GM21360 (cell line): ENCODE results near the gene KIAA1958.
"Not testable (repeated sequence)": the region's sequence is repeated elsewhere in the genome, so short reads cannot be mapped to it uniquely, and the experiment has no call there.

ENCODE experiments used
- ATAC-seq: cut with Tn5 transposase; IDR thresholded peaks from one replicate; pipeline ENCODE4 v1.9.1; 2021; ENCODE audit warnings: mild to moderate bottlenecking, moderate library complexity; ENCODE audit not compliant: unreplicated experiment

Gene KIAA1958

GRCh38 chr9:112487799-112488340 is 1.2 kb downstream of the KIAA1958 start:
- no peak for ATAC-seq

DNA sequence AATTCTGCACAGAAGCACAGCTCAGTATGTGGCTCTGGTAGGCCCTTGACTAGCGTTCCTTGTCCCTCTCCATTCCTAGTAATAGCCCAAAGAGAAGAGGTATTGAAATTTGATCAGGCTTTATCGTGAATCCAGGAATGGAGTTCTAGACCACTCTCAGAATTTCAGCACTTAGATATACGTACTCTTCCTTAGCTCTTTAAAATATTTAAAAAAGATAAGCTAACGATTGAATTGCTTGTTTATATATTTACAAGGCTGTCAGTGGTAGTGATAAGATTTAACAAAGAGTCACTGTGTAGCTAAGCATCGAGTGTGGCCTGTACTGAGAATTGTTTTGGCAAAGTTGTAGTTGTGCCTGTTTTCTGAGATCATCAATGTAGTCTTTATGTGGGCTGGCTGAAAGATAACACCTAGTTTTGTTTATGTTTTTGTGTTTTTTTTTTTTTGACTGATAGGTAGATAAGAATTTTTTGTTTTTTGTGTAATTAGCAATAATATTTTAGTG is 2.5 kb downstream of the KIAA1958 start:
- ATAC-seq = no peak

GRCh38 chr9:112489876-112490666 is 3.4 kb downstream of the KIAA1958 start:
- no peak for ATAC-seq

- ATAC-seq = no peak
These were observed 6.9 kb downstream of the KIAA1958 start for GRCh38 chr9:112493393-112494137.

DNA sequence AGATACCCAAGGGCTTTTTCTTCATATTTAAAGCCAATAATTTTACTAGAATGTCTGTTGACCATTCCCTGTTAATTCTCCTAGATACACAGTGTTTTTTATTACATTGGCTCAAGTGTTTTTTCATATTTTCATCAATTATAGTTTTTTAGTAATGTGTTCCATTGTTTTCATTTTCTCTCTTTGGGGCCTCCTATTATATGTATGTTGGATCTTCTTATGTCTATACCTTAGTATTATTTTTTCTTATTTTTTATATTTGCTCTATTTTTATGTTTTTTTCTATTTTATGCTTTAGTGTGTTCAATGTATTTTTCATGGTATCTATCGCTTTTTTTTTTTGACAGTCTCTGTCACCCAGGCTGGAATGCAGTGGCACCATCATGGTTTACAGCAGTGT is 7.5 kb downstream of the KIAA1958 start:
- ATAC-seq = no peak

- ATAC-seq = no peak
These were observed 9.0 kb downstream of the KIAA1958 start for GRCh38 chr9:112495614-112496013.

GRCh38 chr9:112496074-112496722 is 9.6 kb downstream of the KIAA1958 start:
- no peak for ATAC-seq

- ATAC-seq = no peak
These were observed 14.2 kb downstream of the KIAA1958 start for GRCh38 chr9:112500842-112501241.

DNA sequence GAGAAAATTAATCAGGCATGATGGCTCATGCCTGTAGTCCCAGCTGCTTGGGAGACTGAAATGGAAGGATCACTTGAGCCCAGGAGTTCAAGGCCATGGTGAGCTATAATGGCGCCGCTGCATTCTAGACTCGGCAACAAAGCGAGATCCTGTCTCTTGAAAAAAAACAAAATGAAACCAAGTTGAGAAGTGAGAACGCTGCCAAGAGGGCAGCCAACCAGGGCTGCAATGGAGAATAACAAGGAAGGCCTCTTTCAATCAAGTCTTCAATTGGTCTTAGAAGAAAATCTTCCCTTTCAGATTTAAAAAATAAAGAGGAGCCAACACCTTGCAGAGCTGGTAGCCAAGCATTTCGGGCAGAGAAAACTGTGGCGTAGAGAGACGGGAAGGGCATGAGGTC is 14.7 kb downstream of the KIAA1958 start:
- no peak for ATAC-seq

- ATAC-seq = no peak
These were observed 15.7 kb downstream of the KIAA1958 start for GRCh38 chr9:112502175-112502946.

- no peak for ATAC-seq
These were observed 16.5 kb downstream of the KIAA1958 start for GRCh38 chr9:112503170-112503569.

- no peak for ATAC-seq
These were observed 18.5 kb downstream of the KIAA1958 start for GRCh38 chr9:112505086-112505485.

DNA sequence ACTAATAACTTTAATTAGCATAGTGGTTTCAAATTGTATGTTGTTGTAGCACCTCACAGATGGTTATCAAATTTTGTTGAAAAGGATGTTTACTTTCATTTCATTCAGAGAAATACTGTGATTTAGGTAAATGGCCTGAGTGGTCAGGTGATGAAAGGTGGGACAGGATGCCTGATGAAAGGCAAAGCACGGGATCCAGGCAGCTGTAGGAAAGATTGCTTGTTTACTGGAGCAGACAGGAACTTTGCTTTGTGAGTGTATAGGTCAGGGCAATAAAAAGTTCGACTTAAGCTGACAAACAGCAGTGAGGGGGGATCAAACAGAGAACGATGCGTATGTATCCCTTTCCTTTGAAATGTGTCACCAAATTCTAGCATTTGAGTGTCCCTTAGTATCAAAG is 19.0 kb downstream of the KIAA1958 start:
- no peak for ATAC-seq

GRCh38 chr9:112506571-112506970 is 19.9 kb downstream of the KIAA1958 start:
- no peak for ATAC-seq

- no peak for ATAC-seq
These were observed 20.5 kb downstream of the KIAA1958 start for GRCh38 chr9:112507001-112507680.

GRCh38 chr9:112508377-112508776 is 21.8 kb downstream of the KIAA1958 start:
- no peak for ATAC-seq

- not testable (repeated sequence) for ATAC-seq
These were observed 25.8 kb downstream of the KIAA1958 start for GRCh38 chr9:112512377-112512776.

DNA sequence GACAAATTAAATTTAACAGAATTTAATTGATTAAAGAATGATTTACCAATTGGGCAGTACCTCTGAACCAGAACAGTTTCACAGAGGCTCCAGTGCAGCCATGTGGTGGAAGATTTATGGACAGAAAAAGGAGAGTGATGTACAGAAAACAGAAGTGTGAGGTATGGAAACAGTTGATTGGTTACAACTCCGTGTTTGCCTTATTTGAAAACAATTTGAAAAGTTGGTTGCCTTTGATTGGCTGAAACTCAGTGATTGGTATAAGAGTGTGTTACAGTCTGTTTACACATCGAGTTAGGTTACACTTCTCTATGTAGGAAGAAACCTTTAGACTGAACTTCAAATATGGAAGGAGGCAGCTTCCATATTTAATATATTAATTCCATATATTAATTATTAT is 30.1 kb downstream of the KIAA1958 start:
- ATAC-seq = no peak

DNA sequence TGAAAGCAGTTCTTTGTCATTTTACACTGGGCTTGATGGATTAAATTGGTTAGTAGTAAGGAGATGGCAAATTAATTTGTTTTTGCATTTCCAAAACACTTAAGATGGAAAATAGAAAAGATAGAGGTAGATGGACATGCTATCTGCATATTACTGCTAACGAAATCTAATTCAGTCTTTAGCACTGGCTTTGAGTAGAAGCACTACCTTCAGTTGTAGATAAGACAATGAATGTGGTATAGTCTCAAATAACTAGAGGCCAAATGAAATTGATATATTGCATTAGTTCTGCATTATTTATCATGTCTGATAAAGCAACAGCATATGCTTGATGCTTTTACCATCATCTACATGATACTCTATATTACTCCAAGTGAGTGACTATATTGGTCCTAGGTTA is 33.4 kb downstream of the KIAA1958 start:
- no peak for ATAC-seq

GRCh38 chr9:112520656-112521055 is 34.0 kb downstream of the KIAA1958 start:
- ATAC-seq = no peak
